AG08395 (cell line): ENCODE data around the gene ABTB2.

ENCODE experiments used
- DNase-seq: peaks from one replicate; pipeline ENCODE4 v3.0.0; 2012; ENCODE audit warnings: mixed read lengths, low spot score

The ABTB2 gene

GRCh38 chr11:34315394-34315793 is 42.4 kb downstream of the ABTB2 start:
- no peak for DNase-seq

GRCh38 chr11:34314936-34315335 is 42.9 kb downstream of the ABTB2 start:
- DNase-seq: peak; percentile 34

DNA sequence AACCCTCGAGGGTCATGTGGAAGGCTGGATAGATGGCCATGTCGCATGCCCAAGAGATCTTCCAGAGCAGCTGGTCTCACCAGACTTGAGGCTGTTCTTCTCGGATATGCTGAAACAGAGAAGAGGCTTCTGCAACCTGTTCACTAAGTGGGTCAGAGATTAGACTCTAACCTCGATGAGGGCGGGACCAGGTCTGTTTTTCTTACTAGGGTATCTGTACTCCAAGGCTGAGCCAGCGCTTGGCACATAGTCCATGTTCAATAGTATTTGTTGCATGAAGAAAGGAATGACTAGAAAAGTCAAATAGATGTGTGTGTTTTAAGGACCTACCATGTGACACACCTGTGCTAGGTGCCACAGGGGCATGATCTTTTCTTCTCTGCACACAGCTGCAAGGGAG is 43.6 kb downstream of the ABTB2 start:
- no peak for DNase-seq

DNA sequence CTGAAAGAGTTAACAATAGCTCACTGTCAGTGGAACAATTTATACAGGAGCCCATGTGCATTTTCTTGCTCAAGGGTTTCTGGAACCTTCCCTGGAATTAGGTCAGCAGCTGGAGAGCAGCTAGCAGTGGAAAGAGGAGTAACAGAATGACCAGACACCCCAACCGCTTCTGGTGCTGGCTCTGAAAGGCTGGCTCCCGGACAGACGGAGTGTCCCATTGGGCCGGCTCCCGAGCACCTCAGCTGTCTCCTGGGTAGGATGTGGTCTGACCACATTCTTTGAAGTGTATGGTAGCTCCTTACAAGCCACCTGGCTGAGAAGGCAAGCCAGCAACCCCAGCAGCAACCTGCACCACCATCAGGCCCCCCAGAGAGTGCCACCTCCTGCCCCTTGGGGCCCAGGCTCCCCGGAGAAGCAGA is 44.7 kb downstream of the ABTB2 start:
- peak; percentile 34 for DNase-seq

DNA sequence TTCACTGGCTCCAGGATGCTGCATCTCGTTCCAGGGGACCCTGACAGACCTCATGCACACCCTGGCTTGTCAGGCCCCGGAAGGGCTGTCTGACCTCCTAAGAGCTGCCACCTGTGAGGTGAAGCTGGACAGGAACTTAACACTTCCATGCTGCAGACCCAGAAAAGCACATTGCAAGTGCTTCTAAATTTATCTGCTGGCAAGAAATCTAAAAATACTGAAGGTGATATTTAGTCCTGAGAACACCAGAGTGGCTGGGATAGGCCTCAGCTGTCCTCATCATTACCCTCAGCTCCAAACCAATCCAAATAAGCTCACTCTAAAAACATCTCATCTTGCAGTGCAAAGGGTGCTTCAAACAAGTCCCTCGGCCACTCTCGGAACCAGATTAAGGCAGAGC is 46.7 kb downstream of the ABTB2 start:
- no peak for DNase-seq

GRCh38 chr11:34309965-34310364 is 47.8 kb downstream of the ABTB2 start:
- DNase-seq: no peak

DNA sequence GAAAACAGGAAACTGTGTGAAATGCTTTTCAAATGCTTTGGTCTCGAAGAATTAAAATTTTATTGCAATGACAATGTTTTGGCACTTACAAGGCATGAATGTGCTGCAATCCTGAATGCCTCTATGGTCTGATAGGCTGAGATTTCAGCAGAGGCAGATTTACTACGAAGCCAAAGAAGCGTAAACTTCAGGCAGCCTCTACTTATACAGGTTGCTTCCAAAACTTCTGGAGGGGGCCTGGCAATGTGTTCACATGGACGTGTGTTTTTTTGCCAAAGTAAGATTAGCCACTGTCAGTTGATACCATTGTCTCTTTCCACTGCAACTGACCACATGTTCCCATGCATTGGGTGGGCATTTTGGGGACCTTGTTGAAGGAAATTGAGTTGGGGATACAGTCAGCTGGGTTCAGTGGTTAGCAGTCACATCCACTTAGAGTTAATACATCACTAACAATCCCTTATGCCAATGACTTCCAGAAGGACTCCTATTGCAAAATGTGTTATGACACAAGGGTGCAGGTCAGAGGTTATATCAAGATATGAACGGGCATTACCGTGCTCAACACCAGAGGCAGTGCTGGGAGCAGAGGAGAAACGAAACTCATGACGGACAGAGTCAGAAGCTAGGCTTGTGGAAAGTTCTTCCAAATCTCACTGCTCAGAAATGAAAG is 48.8 kb downstream of the ABTB2 start:
- DNase-seq: peak; percentile 74

GRCh38 chr11:34308049-34308912 is 49.5 kb downstream of the ABTB2 start:
- no peak for DNase-seq

- DNase-seq: no peak
Measured at GRCh38 chr11:34305780-34306179, 52.0 kb downstream of the ABTB2 start.

DNA sequence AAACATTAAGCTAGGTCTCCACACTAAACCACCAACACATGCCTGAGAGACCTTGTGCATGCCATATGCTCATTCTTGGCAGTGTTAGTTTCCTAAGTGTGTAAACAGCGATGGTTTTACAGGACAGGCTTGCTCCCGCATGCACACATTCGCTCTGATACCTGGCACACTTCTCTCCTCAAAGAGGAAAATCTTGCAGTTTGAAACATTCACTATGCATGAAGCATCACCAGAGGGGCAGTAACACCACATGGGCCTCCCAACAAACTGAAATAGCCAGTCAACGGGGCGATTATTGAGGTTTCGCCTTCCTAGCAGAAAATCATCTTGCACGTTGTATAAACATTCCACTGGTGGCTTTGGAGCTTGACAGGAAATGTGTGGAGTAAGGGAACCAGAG is 52.6 kb downstream of the ABTB2 start:
- DNase-seq: peak; percentile 54

DNA sequence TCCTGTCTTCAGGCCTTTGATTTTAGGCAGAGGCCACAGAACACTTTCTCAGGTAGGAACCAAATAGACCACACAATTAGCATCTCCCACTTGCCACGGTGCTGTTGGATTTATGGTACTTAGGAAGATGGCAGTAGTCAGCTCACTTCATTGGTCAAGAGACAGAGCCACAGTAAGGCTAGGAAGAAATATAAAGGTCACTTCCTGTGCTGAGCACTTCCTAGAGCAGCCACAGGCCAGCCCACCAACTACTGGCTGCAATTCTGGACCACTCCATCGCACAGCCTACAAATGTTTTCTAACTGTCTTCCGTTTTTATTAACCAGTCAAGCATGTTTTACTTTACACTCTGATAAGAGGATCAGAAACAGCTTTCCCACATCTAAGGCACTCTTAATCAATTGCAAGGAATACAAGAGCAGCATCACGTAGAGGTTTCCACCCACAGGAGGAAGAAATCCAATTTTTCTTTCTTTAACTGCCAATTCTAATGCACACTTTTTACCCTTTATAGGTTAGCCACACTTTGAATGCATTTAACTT is 54.7 kb downstream of the ABTB2 start:
- DNase-seq: no peak

- DNase-seq: peak; percentile 92
Measured at GRCh38 chr11:34302046-34302921, 55.5 kb downstream of the ABTB2 start.

- no peak for DNase-seq
Measured at GRCh38 chr11:34300926-34301295, 56.9 kb downstream of the ABTB2 start.

GRCh38 chr11:34300026-34300925 is 57.5 kb downstream of the ABTB2 start:
- DNase-seq: no peak

- no peak for DNase-seq
Measured at GRCh38 chr11:34299284-34299972, 58.4 kb downstream of the ABTB2 start.

GRCh38 chr11:34298871-34299270 is 58.9 kb downstream of the ABTB2 start:
- DNase-seq: no peak

GRCh38 chr11:34296412-34296811 is 61.4 kb downstream of the ABTB2 start:
- DNase-seq: no peak

DNA sequence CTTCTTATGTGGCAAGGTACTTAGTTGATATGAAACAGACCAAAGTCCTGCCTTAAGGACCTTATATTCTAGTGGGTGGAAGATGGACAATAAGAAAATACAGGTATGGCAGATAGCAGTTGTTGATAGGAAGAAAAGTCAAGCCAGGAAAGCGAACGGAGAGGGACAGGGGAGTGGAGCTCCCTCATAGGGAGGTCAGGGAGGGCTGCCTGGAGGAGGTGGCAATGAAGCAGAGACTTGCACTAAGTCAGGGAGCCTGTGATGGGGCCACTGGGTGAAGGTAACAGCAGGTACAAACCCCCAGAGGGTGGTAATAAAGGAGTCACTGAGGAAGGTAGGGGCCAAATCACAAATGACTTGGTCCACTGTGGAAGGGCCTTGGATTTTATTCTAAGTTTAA is 65.3 kb downstream of the ABTB2 start:
- DNase-seq: no peak

DNA sequence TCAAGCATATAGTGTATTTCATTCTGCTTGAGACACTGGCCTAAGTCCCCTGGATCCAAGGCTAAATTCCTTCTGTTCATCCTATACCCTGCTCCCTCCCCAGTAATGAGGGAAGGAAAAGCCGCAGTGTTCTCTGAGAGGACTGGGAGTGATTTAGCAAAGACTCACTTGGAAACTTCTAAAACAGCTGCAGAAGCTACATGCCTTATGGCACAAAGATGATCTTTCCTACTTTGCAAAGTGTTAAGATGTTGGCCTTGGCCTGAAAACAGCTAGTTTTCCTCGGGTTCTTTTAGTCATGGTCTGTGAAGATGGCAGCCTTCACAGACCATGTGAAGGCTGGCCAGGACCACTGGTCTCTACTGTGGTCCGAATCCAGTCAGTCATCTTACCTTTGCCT is 65.7 kb downstream of the ABTB2 start:
- DNase-seq: no peak

DNA sequence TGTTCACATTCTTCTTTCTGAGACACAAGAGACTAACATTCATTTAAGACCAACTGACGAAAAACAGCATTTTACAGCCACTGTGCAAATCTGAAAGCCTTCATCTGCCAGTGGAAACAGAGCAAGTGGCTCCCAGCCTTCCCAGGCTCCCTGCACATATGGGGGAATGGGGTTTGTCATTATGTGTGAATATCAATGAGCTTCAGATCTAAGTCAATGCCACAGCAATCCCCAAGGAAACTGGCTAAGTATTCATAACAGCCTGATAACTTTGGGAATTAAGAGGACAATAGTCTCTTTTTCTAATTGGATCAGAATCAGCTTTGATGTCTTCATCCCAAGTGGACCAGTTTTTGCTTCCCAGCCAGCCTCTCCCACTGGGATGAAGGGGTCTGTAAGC is 66.9 kb downstream of the ABTB2 start:
- no peak for DNase-seq

GRCh38 chr11:34288492-34288891 is 69.3 kb downstream of the ABTB2 start:
- no peak for DNase-seq
